ENCODE measurements around the gene CTTNBP2.

Gene CTTNBP2

GRCh38 chr7:117769085-117769484 is 104.2 kb downstream of the CTTNBP2 start:
- TF ChIP-seq PAX5 (IDR thresholded peaks at IDR 0.05; ENCODE audit: insufficient read depth, low read length, severe bottlenecking) (no peak), SPI1 (IDR thresholded peaks at IDR 0.05; ENCODE audit: low read depth, low read length) (no peak), POLR2A (IDR thresholded peaks at IDR 0.05; ENCODE audit: low read depth, low read length) (no peak), POU2F2 (IDR thresholded peaks at IDR 0.05; ENCODE audit: low read depth, low read length) (no peak)
- FAIRE-seq (no peak), DNase-seq (ENCODE audit: insufficient read length, low spot score) (no peak)

- TF ChIP-seq SPI1 (IDR thresholded peaks at IDR 0.05; ENCODE audit: low read depth, low read length), result no peak
- no peak for TF ChIP-seq TAF1 (IDR thresholded peaks at IDR 0.05; ENCODE audit: low read depth, low read length)
- TF ChIP-seq POLR2A (IDR thresholded peaks at IDR 0.05; ENCODE audit: low read depth, low read length), result no peak
- no peak for TF ChIP-seq PAX5 (IDR thresholded peaks at IDR 0.05; ENCODE audit: insufficient read depth, low read length, severe bottlenecking)
- TF ChIP-seq POU2F2 (IDR thresholded peaks at IDR 0.05; ENCODE audit: low read depth, low read length), result no peak
- no peak for TF ChIP-seq POLR2AphosphoS5 (IDR thresholded peaks at IDR 0.05; ENCODE audit: low read depth, low read length)
- FAIRE-seq, result no peak
These were observed 105.3 kb downstream of the CTTNBP2 start for GRCh38 chr7:117767951-117768350.

GRCh38 chr7:117766913-117767312 is 106.3 kb downstream of the CTTNBP2 start:
- FAIRE-seq, result no peak
- no peak for TF ChIP-seq TAF1 (IDR thresholded peaks at IDR 0.05; ENCODE audit: low read depth, low read length)
- no peak for TF ChIP-seq SPI1 (IDR thresholded peaks at IDR 0.05; ENCODE audit: low read depth, low read length)
- no peak for DNase-seq (ENCODE audit: insufficient read length, low spot score)

More at GRCh38 chr7:117767951-117768350, 105.3 kb downstream of the CTTNBP2 start:
- DNase-seq (ENCODE audit: insufficient read length, low spot score), result no peak

GRCh38 chr7:117764031-117764430 is 109.2 kb downstream of the CTTNBP2 start:
- TF ChIP-seq PAX5 (IDR thresholded peaks at IDR 0.05; ENCODE audit: insufficient read depth, low read length, severe bottlenecking), result no peak
- TF ChIP-seq POU2F2 (IDR thresholded peaks at IDR 0.05; ENCODE audit: low read depth, low read length), result no peak
- TF ChIP-seq SPI1 (IDR thresholded peaks at IDR 0.05; ENCODE audit: low read depth, low read length), result no peak
- no peak for TF ChIP-seq POLR2A (IDR thresholded peaks at IDR 0.05; ENCODE audit: low read depth, low read length)
- TF ChIP-seq POLR2AphosphoS5 (IDR thresholded peaks at IDR 0.05; ENCODE audit: low read depth, low read length), result no peak
- TF ChIP-seq TAF1 (IDR thresholded peaks at IDR 0.05; ENCODE audit: low read depth, low read length), result no peak
- FAIRE-seq (no peak), DNase-seq (ENCODE audit: insufficient read length, low spot score) (no peak)

GRCh38 chr7:117762055-117762454 is 111.2 kb downstream of the CTTNBP2 start:
- DNase-seq (ENCODE audit: insufficient read length, low spot score) (no peak), FAIRE-seq (no peak)
- TF ChIP-seq POLR2AphosphoS5 (IDR thresholded peaks at IDR 0.05; ENCODE audit: low read depth, low read length) (no peak), SPI1 (IDR thresholded peaks at IDR 0.05; ENCODE audit: low read depth, low read length) (no peak), PAX5 (IDR thresholded peaks at IDR 0.05; ENCODE audit: insufficient read depth, low read length, severe bottlenecking) (no peak), POLR2A (IDR thresholded peaks at IDR 0.05; ENCODE audit: low read depth, low read length) (no peak), TAF1 (IDR thresholded peaks at IDR 0.05; ENCODE audit: low read depth, low read length) (no peak), POU2F2 (IDR thresholded peaks at IDR 0.05; ENCODE audit: low read depth, low read length) (no peak)

- TF ChIP-seq POLR2AphosphoS5 (IDR thresholded peaks at IDR 0.05; ENCODE audit: low read depth, low read length), result no peak
- FAIRE-seq (no peak), DNase-seq (ENCODE audit: insufficient read length, low spot score) (no peak)
These were observed 113.1 kb downstream of the CTTNBP2 start for GRCh38 chr7:117759950-117760640.

- DNase-seq (ENCODE audit: insufficient read length, low spot score), result no peak
- FAIRE-seq, result no peak
- TF ChIP-seq TAF1 (IDR thresholded peaks at IDR 0.05; ENCODE audit: low read depth, low read length) (no peak), POU2F2 (IDR thresholded peaks at IDR 0.05; ENCODE audit: low read depth, low read length) (no peak), POLR2AphosphoS5 (IDR thresholded peaks at IDR 0.05; ENCODE audit: low read depth, low read length) (no peak), POLR2A (IDR thresholded peaks at IDR 0.05; ENCODE audit: low read depth, low read length) (no peak), PAX5 (IDR thresholded peaks at IDR 0.05; ENCODE audit: insufficient read depth, low read length, severe bottlenecking) (no peak)
These were observed 115.8 kb downstream of the CTTNBP2 start for GRCh38 chr7:117757440-117757839.

GRCh38 chr7:117756586-117757085 is 116.6 kb downstream of the CTTNBP2 start:
- no peak for TF ChIP-seq POU2F2 (IDR thresholded peaks at IDR 0.05; ENCODE audit: low read depth, low read length)
- no peak for TF ChIP-seq SPI1 (IDR thresholded peaks at IDR 0.05; ENCODE audit: low read depth, low read length)
- no peak for TF ChIP-seq TAF1 (IDR thresholded peaks at IDR 0.05; ENCODE audit: low read depth, low read length)
- TF ChIP-seq POLR2AphosphoS5 (IDR thresholded peaks at IDR 0.05; ENCODE audit: low read depth, low read length), result no peak
- no peak for TF ChIP-seq PAX5 (IDR thresholded peaks at IDR 0.05; ENCODE audit: insufficient read depth, low read length, severe bottlenecking)
- no peak for FAIRE-seq
- DNase-seq (ENCODE audit: insufficient read length, low spot score), result no peak

- FAIRE-seq (no peak), DNase-seq (ENCODE audit: insufficient read length, low spot score) (no peak)
- TF ChIP-seq TAF1 (IDR thresholded peaks at IDR 0.05; ENCODE audit: low read depth, low read length), result no peak
- no peak for TF ChIP-seq POLR2AphosphoS5 (IDR thresholded peaks at IDR 0.05; ENCODE audit: low read depth, low read length)
- no peak for TF ChIP-seq POU2F2 (IDR thresholded peaks at IDR 0.05; ENCODE audit: low read depth, low read length)
- no peak for TF ChIP-seq PAX5 (IDR thresholded peaks at IDR 0.05; ENCODE audit: insufficient read depth, low read length, severe bottlenecking)
- TF ChIP-seq POLR2A (IDR thresholded peaks at IDR 0.05; ENCODE audit: low read depth, low read length), result no peak
- TF ChIP-seq SPI1 (IDR thresholded peaks at IDR 0.05; ENCODE audit: low read depth, low read length), result no peak
These were observed 118.1 kb downstream of the CTTNBP2 start for GRCh38 chr7:117755136-117755535.

GRCh38 chr7:117751775-117752174 is 121.5 kb downstream of the CTTNBP2 start:
- FAIRE-seq (no peak), DNase-seq (ENCODE audit: insufficient read length, low spot score) (no peak)
- TF ChIP-seq SPI1 (IDR thresholded peaks at IDR 0.05; ENCODE audit: low read depth, low read length), result no peak
- TF ChIP-seq POU2F2 (IDR thresholded peaks at IDR 0.05; ENCODE audit: low read depth, low read length), result no peak
- TF ChIP-seq TAF1 (IDR thresholded peaks at IDR 0.05; ENCODE audit: low read depth, low read length), result no peak
- no peak for TF ChIP-seq POLR2A (IDR thresholded peaks at IDR 0.05; ENCODE audit: low read depth, low read length)
- TF ChIP-seq PAX5 (IDR thresholded peaks at IDR 0.05; ENCODE audit: insufficient read depth, low read length, severe bottlenecking), result no peak

Measured in GM12891 (cell line).